Small intestine (tissue), 7 donors: ENCODE data around the gene CEBPE. TPM values are rescaled to one million over a fixed set of nuclear protein-coding genes. Genes with fewer than 3 reads are reported as not detected.

Experiments used
- DNase-seq, 2 donors: peaks; one replicate each; pipeline versions ENCODE4 v3.0.0 to v3.0.0-alpha.2; 2013
- FAIRE-seq: peaks from 2 replicates; lab custom pipeline; 2012; peaks lifted over from hg19 to GRCh38; lab: Jason Lieb, UNC
- H3K27ac ChIP-seq, 3 donors: one replicate each; pipeline ENCODE4 v1.5.1; 2013; ENCODE audit warnings: low read length in 2 of 3, mild to moderate bottlenecking in 2 of 3, control low read depth in 1 of 3, inconsistent platforms in 1 of 3, low read depth in 1 of 3, moderate library complexity in 1 of 3
- H3K27me3 ChIP-seq, 3 donors: one replicate each; pipeline ENCODE4 v1.6.1; 2013; ENCODE audit warnings: low read length in 3 of 3, inconsistent platforms in 1 of 3; ENCODE audit not compliant: control insufficient read depth in 3 of 3, insufficient read depth in 3 of 3
- H3K36me3 ChIP-seq, 3 donors: one replicate each; pipeline ENCODE4 v1.6.1; 2013; ENCODE audit warnings: low read length in 3 of 3, inconsistent platforms in 1 of 3, low read depth in 1 of 3, mild to moderate bottlenecking in 1 of 3, moderate library complexity in 1 of 3; ENCODE audit not compliant: control insufficient read depth in 3 of 3, insufficient read depth in 2 of 3
- H3K4me1 ChIP-seq, 3 donors: one replicate each; pipeline ENCODE4 v1.6.1; 2013; ENCODE audit warnings: low read length in 2 of 3, inconsistent platforms in 1 of 3, low read depth in 1 of 3, mild to moderate bottlenecking in 1 of 3, moderate library complexity in 1 of 3; ENCODE audit not compliant: control insufficient read depth in 3 of 3, insufficient read depth in 2 of 3
- H3K4me3 ChIP-seq, 3 donors: one replicate each; pipeline ENCODE4 v1.5.1; 2013; ENCODE audit warnings: low read length in 3 of 3, control low read depth in 1 of 3, inconsistent platforms in 1 of 3, low read depth in 1 of 3, mild to moderate bottlenecking in 1 of 3, moderate library complexity in 1 of 3
- H3K9me3 ChIP-seq, 2 donors: one replicate each; pipeline ENCODE4 v1.6.1; 2013; ENCODE audit warnings: low read depth in 1 of 2, low read length in 1 of 2; ENCODE audit not compliant: control insufficient read depth in 2 of 2, insufficient read depth in 1 of 2
- WGBS, 3 donors: extraction: QIAGEN DNeasy Blood & Tissue Kit; methylation state at CpG; one replicate each; pipeline ENCODE4 v1.1.7; 2013; 5-methylcytosine and 5-hydroxymethylcytosine counted together
- polyA plus RNA-seq, 4 donors: library from polyadenylated mRNA; stranded (reverse) in 3 of 4; unstranded in 1 of 4; fragments of 200-250 nt in 3 of 4; fragments of 120-200 nt in 1 of 4; gene quantifications; one replicate each; pipeline versions ENCODE4 v1.2.1 to v1.2.3, GENCODE V29; 2013
- donor health status: healthy with polysubstance abuse.
- donor health status: control.
- donor health status: control.
- donor health status: Bipolar disorder and iron deficiency.
- donor health status: healthy.

CEBPE gene
- polyA plus RNA-seq, 4 donors = 0.13 to 0.81 TPM; not detected in 2

- Histone ChIP-seq H3K4me3 (no peak overlapping the region), H3K27me3 (no peaks in the 10 kb centered on the region), H3K9me3 (no peaks in the 10 kb centered on the region), H3K4me1 (peaks cover 0 to 30% (median 2%) of the 10 kb centered on the region in 3 donors), H3K36me3 (peaks cover 11 to 64% (median 11%) of the 10 kb centered on the region in 3 donors), H3K27ac (peak overlapping the region in 1 of 3 donors; percentile 14)
- DNase-seq = peak; percentile 92 to 94
- FAIRE-seq = no peak
- WGBS, 3 donors = 26 to 28% (median 27%) methylated on average over 8 of the region's 8 CpGs
These were observed 50.2 kb downstream of the CEBPE start for GRCh38 chr14:23068789-23069412.

- no peaks in the 10 kb centered on the region for H3K27me3 ChIP-seq
- H3K27ac ChIP-seq = peak overlapping the region in 1 of 3 donors; percentile 14
- H3K4me3 ChIP-seq = no peak overlapping the region
- WGBS, 3 donors = 78 to 83% (median 82%) methylated on average over 14 of the region's 14 CpGs
- H3K4me1 ChIP-seq = peaks cover 0 to 28% (median 2%) of the 10 kb centered on the region in 3 donors
- DNase-seq (no peak), FAIRE-seq (no peak)
- H3K36me3 ChIP-seq = peaks cover 14 to 62% (median 18%) of the 10 kb centered on the region in 3 donors
- no peaks in the 10 kb centered on the region for H3K9me3 ChIP-seq
These were observed 50.9 kb downstream of the CEBPE start for GRCh38 chr14:23067847-23068788.

Other genes starting within 250 kb of the CEBPE start
- 100 to 1,000 TPM in 1 of 4 donors, 10 to 100 TPM in 3; 19.7 to 107 (median 57.8) TPM for gene LRP10, start 247.5 kb downstream of the CEBPE start, polyA plus RNA-seq
- gene REM2, start 236.0 kb downstream of the CEBPE start, polyA plus RNA-seq = 1 to 10 TPM in 1 of 4 donors, under 1 TPM in 3; 0.45 to 1.1 (median 0.85) TPM
- gene RBM23, start 200.1 kb downstream of the CEBPE start, polyA plus RNA-seq = 10 to 100 TPM; 35.8 to 77.8 (median 39.1) TPM
- gene PRMT5, start 189.9 kb downstream of the CEBPE start, polyA plus RNA-seq = 10 to 100 TPM; 13.4 to 58.7 (median 36.4) TPM
- gene HAUS4, start 162.2 kb downstream of the CEBPE start, polyA plus RNA-seq = 10 to 100 TPM; 34.0 to 59.6 (median 51.4) TPM
- 10 to 100 TPM in 2 of 4 donors, 1 to 10 TPM in 1, under 1 TPM in 1; 0.45 to 18.9 (median 8.5) TPM for gene AJUBA, start 136.7 kb downstream of the CEBPE start, polyA plus RNA-seq
- gene C14orf93, start 109.1 kb downstream of the CEBPE start, polyA plus RNA-seq = 10 to 100 TPM in 1 of 4 donors, 1 to 10 TPM in 3; 4.9 to 17.0 (median 7.9) TPM
- 100 to 1,000 TPM in 1 of 4 donors, 10 to 100 TPM in 3; 84.0 to 166 (median 92.8) TPM for gene PSMB5, start 84.4 kb downstream of the CEBPE start, polyA plus RNA-seq
- gene PSMB11, start 77.0 kb downstream of the CEBPE start, polyA plus RNA-seq = not detected
- gene CDH24, start 61.7 kb downstream of the CEBPE start, polyA plus RNA-seq = 1 to 10 TPM in 2 of 4 donors, under 1 TPM in 2; 0.22 to 4.3 (median 2.5) TPM
- gene ACIN1, start 24.1 kb downstream of the CEBPE start, polyA plus RNA-seq = 100 to 1,000 TPM in 1 of 4 donors, 10 to 100 TPM in 3; 53.8 to 228 (median 84.7) TPM
- 10 to 100 TPM; 43.8 to 67.0 (median 64.8) TPM for gene C14orf119, start 23.8 kb downstream of the CEBPE start, polyA plus RNA-seq
- gene CIROP, start 14.3 kb downstream of the CEBPE start, polyA plus RNA-seq = under 1 TPM in 1 of 4 donors, not detected in 3; 0.04 TPM
- gene SLC7A8, start 64.4 kb upstream of the CEBPE start, polyA plus RNA-seq = 10 to 100 TPM; 11.3 to 69.2 (median 39.9) TPM
- under 1 TPM in 3 of 4 donors, not detected in 1; 0.07 to 0.45 (median 0.27) TPM for gene RNF212B, start 118.7 kb upstream of the CEBPE start, polyA plus RNA-seq
- 10 to 100 TPM in 1 of 4 donors, 1 to 10 TPM in 3; 3.2 to 17.5 (median 7.6) TPM for gene HOMEZ, start 166.9 kb upstream of the CEBPE start, polyA plus RNA-seq
- gene PPP1R3E, start 183.6 kb upstream of the CEBPE start, polyA plus RNA-seq = 10 to 100 TPM in 2 of 4 donors, 1 to 10 TPM in 2; 6.7 to 27.0 (median 14.5) TPM
- gene BCL2L2, start 187.6 kb upstream of the CEBPE start, polyA plus RNA-seq = 10 to 100 TPM; 30.8 to 50.0 (median 37.7) TPM
- gene PABPN1, start 202.2 kb upstream of the CEBPE start, polyA plus RNA-seq = 100 to 1,000 TPM; 119 to 170 (median 147) TPM
- gene SLC22A17, start 233.6 kb upstream of the CEBPE start, polyA plus RNA-seq = 10 to 100 TPM in 2 of 4 donors, 1 to 10 TPM in 1, under 1 TPM in 1; 0.67 to 36.3 (median 7.4) TPM
- 10 to 100 TPM in 1 of 4 donors, 1 to 10 TPM in 1, under 1 TPM in 2; 0.54 to 11.5 (median 1.8) TPM for gene EFS, start 245.9 kb upstream of the CEBPE start, polyA plus RNA-seq